Fibroblast of skin of right biceps (primary cell): ENCODE measurements around the gene FHL2.
"Not testable (repeated sequence)": the region's sequence is repeated elsewhere in the genome, so short reads cannot be mapped to it uniquely, and the experiment has no call there.

Source experiments
- DNase-seq: peaks from one replicate; pipeline ENCODE4 v3.0.0-alpha.2; 2013

Gene FHL2

GRCh38 chr2:105336786-105337121, 62.1 kb downstream of the FHL2 start:
- no peak for DNase-seq

- no peak for DNase-seq
Measured at GRCh38 chr2:105335469-105335868, 63.4 kb downstream of the FHL2 start.

- no peak for DNase-seq
Measured at GRCh38 chr2:105334211-105334610, 64.6 kb downstream of the FHL2 start.

GRCh38 chr2:105330681-105331375, 68.0 kb downstream of the FHL2 start:
- no peak for DNase-seq

GRCh38 chr2:105329561-105330495, 69.0 kb downstream of the FHL2 start, which contains the start of gene TGFBRAP1:
Gene TGFBRAP1 (minus strand): TSS chr2:105329735. CDS start chr2:105308301, 21,434 bp downstream.
- peak; percentile 66 for DNase-seq

GRCh38 chr2:105329197-105329554, 69.7 kb downstream of the FHL2 start:
- no peak for DNase-seq

- no peak for DNase-seq
Measured at GRCh38 chr2:105328281-105329196, 70.3 kb downstream of the FHL2 start.

- no peak for DNase-seq
Measured at GRCh38 chr2:105327690-105328089, 71.2 kb downstream of the FHL2 start.

GRCh38 chr2:105327271-105327670, 71.6 kb downstream of the FHL2 start:
- DNase-seq = not testable (repeated sequence)

GRCh38 chr2:105325389-105325963, 73.4 kb downstream of the FHL2 start:
- DNase-seq = peak; percentile 75

- peak; percentile 80 for DNase-seq
Measured at GRCh38 chr2:105324732-105325131, 74.1 kb downstream of the FHL2 start.

- DNase-seq = no peak
Measured at GRCh38 chr2:105324101-105324500, 74.8 kb downstream of the FHL2 start.

- no peak for DNase-seq
Measured at GRCh38 chr2:105323111-105323510, 75.7 kb downstream of the FHL2 start.

GRCh38 chr2:105321875-105322646, 76.8 kb downstream of the FHL2 start:
- DNase-seq = peak; percentile 12

- DNase-seq = no peak
Measured at GRCh38 chr2:105320651-105321215, 78.1 kb downstream of the FHL2 start.

GRCh38 chr2:105317937-105318336, 80.9 kb downstream of the FHL2 start:
- DNase-seq = no peak

GRCh38 chr2:105315314-105315713, 83.5 kb downstream of the FHL2 start:
- no peak for DNase-seq

- DNase-seq = no peak
Measured at GRCh38 chr2:105313877-105314276, 85.0 kb downstream of the FHL2 start.
